ENCODE data around the gene NEK4.
"Not testable (repeated sequence)": the region's sequence is repeated elsewhere in the genome, so short reads cannot be mapped to it uniquely, and the experiment has no call there.

Gene NEK4

DNA sequence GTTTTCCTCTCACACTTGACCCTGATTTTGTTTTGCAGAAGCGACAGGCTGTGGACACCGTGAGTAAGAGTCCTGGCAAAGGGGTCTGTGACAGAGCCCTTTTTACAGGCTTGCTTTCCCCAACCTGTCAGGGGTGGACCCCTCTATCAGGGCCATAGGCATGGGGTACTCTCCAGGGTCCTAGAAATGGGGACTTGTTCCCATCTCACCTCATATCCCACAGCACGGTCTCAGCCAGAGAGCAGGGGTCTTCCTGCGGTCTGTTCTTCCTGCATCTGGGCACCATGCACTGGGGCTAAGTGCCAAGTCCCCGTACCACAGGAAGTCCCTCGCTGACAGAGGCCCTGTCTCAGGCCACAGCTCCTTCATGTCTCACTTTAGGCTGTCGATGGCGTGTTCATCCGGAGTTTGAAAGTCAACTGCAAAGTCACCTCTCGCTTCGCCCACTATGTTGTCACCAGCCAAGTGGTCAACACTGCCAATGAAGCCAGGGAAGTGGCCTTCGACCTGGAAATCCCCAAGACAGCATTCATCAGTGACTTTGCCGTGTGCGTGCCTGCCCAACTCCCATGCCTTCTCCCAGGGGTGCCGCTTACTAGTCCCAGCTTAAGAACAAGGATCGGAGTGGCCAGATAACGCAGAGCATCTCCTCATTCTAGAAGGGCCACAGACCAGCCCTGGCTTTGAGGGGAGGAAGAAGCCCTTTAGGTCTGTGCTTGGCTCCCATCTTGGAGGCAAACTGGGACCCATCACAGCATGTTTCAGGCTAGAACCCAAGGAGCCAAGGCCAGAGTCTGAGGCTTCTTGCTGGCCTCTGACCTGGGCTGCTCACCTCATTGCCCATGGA, 7.4 kb upstream of the NEK4 start:
- no peak for DNase-seq (ENCODE audit: low read depth)

DNA sequence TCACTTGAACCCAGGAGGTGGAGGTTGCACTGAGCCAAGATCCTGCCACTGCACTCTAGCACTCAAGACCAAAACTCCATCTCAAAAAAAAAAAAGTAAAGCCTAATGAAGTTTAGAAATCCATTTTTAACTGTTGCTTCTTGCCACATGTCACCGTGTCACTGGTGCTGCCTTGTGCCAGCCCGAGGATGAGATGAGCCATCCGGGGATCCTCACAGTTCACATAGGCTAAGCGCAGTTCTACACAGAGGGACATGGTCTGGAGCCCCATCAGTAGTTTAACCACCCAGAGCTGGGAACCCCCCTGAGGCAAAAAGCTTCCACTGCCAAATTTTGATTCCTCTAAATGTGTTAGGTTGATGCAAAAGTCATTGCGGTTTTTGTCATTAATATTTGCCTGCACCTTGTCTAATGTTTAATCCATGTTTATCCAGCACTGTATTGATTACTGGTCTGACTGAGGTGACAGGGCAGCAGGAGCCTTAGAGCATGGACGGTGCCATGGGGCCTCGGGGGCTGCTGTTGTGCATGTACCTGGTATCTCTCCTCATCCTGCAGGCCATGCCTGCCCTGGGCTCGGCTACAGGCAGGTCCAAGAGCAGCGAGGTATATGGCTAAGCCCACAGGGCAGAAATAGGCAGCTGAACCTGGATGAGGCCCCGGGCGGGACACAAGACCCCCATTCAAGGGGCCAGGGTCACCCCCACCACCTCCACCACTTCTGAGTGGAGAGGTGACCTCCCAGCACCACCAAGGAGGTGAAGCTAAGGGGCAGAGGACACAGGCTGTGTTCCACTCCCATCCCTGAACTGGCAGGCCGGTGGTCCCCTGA, 6.6 kb upstream of the NEK4 start, which contains the start of gene ITIH1:
Gene ITIH1, plus strand, starts transcription at position 473 of the 832 bp plus-strand sequence. Its CDS starts 17 bp downstream, at position 490.
- DNase-seq (ENCODE audit: low read depth): no peak

DNA sequence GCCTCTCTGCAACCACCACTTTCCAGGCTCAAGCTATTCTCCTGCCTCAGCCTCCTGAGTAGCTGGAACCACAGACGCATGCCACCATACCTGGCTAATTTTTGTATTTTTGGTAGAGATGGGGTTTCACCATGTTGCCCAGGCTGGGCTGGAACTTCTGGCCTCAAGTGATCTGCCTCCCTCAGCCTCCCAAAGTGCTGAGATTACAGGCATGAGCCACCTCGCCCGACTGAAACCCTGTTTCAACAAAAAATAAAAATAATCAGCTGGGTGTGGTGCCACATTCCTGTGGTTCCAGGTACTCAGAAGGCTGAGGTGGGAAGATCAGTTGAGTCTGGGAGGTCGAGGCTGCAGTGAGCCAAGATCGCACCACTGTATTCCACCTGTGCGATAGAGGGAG, 5.7 kb upstream of the NEK4 start:
- DNase-seq (ENCODE audit: low read depth): not testable (repeated sequence)

DNA sequence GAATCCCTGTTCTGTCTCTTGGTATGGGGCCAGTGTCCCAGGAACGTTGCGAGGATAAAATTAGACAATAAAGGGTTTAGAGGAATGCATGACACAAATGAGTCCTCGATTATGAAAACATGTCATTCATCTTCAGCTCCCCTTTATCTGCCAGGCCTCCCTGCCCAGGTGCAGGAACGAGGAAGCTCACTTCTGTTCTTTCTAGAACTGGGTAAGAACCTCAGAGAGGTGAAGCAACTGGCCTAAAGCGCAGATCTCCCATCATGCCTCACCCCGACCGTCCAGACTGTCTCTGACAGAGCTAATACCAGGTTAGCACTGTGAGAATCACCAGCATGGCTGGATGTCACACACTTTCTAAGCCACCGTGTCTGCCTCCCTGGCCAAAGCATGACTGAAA, 5.1 kb upstream of the NEK4 start:
- DNase-seq (ENCODE audit: low read depth): no peak

DNA sequence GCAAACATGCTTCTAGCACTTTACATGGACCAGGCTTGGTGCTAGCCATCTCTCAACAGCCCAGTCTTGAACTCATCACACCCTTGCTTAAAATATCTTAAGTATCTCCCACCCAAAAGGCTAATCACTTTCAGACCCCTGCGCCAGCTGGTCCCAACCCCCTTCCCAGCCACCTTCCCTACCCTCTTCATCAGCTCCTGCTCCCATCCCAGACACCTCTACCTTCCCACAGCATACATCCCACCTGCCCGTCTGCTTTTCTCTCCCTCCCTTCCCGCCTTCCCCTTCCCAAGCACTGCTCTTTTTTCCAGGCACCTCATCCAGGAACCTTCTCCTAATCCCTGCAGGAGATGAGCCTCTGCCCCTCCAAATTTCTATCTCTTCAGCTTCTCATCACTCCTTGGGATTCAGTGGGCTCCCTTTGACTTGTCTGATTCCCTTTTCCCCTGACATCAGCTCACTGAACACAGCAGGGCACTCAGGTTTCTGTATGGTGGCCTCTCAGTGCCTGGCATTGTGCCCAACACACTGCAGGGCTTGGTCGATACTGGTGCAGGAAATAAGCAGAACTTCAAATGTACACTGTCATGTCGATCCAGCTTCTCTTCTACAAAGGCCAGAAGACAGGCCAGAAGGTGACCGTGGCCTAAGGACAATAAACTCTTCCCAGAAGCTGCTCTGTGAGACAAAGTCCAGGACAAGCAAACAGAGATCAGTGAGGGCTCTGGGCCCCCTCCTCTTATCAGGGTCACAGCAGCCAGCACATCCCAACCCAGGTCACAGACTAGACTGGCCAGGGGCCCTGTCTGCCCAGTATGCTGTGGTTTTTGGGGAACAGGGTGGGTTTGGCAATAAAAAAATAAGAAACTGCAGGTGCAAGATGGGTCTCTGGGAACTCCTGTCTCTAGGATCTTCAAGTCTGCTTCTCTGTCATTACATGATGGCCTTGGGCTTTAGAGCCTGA, 4.4 kb upstream of the NEK4 start:
- DNase-seq (ENCODE audit: low read depth): no peak

DNA sequence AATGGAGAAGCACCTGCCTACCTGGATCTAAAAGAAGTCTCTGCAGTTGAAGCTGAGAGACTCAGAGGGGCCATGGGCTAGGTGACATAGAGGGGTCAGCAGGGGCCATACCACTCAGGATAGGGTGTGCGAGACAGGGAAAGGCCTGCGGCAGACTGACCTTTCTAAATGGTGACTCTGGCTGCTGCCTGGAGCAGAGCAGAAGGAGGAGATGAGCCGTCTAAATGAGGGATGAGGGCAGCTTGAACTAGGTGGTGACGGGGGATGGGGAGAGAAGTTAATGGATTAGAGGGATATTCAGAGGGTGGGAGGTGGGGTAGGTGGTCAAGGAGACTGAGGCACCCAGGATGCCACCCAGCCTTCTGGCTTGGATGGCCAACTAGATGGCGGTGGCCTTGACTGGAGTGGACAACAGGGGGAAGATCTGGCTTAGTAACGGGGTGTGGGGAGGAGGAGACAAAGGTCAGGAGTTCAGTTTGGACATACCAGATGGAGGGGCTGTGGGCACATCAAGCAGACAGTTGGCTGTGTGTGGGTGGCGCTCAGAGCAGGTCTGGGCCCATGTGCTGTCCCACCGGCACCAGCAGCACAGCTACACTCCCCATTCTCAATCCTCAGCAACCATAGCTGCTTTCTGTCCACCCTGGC, 3.5 kb upstream of the NEK4 start:
- DNase-seq (ENCODE audit: low read depth): no peak

DNA sequence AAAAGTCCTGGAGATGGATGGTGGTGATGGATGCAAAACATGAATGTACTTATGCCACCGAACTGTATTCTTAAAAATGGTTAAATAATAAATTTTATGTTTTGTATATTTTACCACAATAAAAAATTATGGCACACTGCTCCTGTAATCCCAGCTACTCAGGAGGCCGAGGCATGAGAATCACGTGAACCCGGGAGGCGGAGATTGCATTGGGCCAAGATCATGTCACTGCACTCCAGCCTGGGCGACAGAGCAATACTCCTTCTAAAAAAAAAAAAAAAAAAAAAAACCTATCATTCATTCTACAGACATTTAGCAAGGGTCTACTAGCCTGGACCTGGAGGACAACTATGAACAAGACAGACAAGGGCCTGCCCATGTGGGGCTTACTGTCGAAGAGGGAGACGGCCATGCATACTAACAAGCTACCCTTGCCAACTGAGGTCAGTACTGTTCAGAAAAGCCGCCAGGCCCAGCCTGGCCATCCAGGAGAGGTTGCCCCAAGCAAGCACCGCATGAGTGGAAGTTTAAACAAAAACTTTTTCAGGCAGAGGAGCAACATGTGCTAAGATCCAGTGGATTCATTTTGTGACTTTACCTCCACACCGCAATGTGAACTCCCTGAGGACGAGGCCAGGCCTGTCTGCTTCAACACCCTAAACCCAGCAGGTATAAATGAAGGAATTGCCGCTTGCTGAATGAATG, 2.8 kb upstream of the NEK4 start:
- no peak for DNase-seq (ENCODE audit: low read depth)

DNA sequence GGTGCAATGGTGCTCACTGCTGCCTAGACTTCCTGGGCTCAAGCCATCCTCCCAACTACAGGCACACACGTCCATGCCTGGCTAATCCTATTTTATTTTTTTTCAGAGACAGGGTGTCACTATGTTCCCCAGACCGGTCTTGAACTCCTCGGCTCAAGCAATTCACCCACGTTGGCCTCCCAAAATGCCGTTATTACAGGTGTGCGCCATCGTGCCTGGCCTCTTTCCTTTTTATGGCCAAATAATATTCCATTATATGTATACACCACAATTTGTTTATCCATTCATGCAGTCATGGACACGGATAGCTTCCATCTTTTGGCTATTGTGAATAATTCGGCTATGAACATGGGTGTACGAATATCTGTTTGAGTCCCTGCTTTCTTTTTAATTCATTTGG, 962 bp upstream of the NEK4 start:
- no peak for DNase-seq (ENCODE audit: low read depth)

DNA sequence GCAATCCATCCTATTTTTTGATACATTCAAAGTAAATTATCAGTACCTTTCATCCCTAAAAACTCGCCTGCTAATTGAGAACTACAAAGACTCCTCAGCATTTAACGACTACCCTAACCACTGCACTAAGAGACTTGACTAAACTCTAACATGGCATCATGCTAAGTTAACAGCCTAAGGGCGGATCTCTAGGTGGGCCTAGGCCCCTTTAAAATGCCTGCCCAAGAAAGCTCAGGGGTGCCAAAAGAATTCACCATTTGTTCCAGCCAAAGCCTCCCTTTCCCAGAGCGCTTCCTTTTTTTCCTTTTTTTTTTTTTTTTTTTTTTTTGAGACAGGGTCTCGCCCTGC, 568 bp upstream of the NEK4 start:
- no peak for DNase-seq (ENCODE audit: low read depth)

DNA sequence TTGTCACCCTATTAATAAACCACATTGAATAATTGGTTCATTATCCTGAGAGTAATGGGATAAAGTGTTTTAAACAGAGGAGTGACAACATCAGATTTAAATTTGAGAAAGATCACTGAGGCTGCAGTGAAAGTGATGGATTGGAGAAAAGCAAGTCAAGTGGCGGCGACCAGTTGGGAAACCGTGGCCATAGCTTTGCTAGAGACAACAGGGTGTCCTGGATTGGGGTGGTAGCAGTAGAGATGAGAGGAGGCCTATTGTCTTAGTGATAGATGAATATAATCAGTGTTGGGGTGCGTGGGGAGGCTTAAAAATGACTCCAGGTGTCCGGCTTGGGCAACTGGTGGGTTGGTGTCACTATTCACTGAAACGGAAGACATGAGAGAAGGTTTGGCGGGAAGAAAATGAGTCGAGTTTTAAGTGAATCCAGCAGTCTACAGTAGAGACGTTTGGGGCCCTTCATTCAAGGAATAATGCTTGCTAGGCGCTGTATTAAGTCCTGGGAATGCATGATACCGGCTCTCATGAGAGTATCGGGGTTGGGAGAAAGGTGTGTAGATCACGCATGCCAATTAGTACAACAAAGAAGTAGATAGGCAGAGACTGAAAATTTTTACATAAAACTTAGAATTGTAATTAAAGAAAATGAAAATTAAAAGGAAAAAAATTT, 819 bp downstream of the NEK4 start:
- no peak for DNase-seq (ENCODE audit: low read depth)

DNA sequence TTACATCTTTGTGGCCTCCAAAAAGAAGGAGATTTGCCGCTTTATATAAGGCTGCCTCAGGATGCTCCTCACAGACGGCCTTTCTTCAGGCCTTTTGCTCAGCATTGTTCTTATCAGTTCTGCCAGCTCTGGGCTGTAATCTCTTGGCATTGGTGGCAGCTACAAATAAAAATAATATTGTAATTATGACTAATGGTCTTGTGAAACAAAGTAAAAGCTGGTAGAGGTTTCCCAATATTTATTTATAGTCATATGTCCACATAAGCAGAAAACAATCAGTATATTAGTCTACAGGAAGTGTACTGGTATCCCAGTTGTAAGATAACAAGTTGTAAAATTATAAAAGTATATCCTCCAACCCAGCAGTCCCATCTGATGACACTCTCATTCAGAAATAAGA, 7.3 kb downstream of the NEK4 start:
- DNase-seq (ENCODE audit: low read depth): no peak

DNA sequence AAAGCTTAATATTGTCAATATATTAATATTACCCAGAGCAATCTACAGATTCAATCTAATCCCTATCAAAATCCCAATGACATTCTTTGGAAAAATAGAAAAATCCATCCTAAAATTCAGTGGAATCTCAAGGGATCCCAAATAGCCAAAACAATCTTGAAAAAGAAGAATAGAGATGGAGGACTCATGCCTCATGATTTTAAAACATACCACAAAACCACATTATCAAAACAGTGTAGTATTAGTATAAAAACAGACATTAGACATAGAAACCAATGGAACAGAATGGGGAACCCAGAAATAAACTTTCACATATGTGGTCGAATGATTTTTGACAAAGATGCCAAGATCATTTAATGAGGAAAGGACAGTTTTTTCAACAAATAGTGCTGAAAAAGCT, 14.6 kb downstream of the NEK4 start:
- no peak for DNase-seq (ENCODE audit: low read depth)

DNA sequence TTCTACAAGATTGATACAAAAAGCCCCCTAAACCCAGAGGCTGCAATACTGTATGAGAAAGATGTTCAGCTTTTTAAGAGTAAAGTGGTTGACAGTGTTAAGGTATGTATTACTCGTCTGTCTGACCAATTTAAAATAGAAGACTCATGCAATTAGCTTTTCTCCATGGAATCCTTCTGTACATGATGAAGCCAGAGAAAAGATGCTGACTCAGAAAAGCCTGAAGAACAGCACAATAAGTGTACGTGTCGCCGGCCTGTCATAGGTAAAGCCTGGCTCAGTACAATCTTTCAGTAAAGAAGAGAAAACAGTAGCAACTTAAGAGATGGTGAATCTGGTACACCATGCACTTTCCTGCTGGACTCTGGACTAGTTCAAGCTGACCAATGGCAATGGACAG, 16.4 kb downstream of the NEK4 start:
- no peak for DNase-seq (ENCODE audit: low read depth)

DNA sequence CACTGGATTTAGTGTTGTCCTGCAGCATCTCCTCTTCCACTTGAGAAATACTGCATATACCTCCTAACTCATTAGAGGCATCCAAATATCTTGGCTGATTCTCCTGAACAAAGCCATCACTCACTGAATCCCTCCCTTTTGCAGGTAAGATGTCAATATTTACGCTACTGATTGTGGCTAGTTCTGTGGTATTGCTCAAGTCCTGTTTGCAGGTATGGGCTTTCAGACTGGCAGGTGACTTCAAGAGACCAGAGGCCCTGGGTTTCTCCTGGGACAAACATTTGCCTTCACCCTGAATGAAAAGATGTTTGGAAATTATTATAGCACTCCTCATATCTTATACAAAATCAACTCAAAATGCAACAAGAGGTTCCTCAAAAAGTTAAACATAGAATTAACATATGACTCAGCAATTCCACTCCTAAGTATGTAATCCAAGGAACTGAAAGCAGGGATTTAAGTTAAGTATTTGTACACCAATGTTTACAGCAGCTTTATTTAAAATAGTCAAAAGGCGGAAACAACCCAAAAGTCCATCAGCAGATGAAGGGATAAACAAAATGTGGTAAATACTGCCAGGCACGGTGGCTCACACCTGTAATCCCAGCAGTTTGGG, 18.6 kb downstream of the NEK4 start:
- no peak for DNase-seq (ENCODE audit: low read depth)

DNA sequence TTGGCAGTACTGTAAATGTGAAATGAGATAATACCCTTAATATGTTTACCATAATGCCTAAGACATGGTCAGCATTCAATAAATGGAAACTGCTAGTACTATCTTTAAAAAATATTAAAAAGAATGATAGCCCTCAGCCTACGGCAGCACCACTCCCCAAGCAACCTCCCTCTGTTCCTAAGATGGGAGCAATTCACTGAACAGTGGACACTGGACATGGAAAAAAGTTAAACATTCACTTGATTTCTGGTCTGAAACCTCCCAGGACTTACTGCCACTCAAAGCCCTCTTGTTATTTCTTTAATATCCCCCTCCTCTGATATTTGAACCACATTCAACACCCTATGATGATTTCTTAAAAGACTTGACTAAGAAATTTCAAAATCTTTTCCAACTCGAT, 27.0 kb downstream of the NEK4 start:
- no peak for DNase-seq (ENCODE audit: low read depth)

DNA sequence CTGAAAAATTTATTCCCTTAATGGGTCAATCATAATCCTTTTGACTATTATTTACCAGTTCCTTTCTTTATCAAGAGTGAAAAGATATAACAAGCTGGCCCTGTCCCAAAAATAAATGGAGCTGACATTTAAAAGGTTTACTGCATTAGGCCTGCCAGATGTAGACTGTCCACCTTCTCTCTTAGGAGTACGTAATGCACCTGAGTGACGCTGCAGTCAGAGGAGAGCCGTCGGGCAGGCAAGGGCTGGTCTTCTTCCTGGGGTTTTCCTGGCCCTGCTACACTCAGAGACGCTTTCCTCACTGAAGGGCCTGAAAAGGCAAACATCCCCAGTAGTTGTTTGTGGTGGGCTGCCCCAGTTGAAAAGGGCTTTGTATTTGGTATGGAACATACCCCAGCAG, 27.6 kb downstream of the NEK4 start:
- no peak for DNase-seq (ENCODE audit: low read depth)

DNA sequence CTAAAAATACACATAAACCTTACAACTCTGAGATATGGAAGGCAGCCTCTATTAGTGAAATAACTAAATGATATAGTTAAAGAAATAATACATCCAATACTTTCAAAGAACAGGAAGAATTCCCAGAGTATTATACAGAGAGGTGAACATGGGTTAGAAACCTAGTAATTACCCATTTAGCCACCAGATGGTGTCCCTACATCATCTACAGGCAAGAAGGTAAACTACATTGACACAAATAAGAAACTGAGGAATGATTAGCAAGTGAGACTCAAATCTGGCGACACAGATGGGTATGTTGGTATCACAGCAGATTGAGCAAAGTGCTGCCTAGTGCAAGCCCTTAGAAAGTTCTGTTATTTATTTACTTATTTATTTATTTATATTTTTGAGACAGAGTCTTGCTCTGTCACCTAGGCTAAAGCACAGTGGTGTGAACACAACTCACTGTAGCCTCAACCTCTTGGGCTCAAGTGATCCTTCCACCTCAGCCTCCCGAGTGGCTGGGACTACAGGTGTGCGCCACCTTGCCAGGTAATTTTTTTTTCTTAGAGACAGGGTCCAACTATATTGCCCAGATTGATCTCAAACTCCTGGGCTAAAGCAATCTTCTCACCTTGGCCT, 28.2 kb downstream of the NEK4 start:
- DNase-seq (ENCODE audit: low read depth): peak; percentile 15

DNA sequence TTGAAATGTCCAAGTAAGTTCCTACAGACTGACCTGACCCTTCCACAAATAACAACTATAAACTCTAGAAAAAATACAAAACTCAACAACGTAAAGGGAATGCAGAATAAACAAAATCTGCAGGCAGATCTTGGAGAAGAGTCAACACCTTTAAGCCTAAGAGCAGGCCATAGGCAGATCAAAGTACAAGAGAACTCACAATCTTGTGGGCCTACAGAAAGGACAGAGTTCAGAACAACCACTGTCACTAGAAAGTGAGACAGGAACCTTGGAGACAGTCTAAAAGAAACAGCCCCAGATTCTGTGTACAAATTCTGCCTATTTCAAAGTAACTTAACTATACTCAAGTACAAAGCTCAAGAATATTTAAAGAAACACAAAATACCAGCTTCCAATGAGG, 31.0 kb downstream of the NEK4 start:
- no peak for DNase-seq (ENCODE audit: low read depth)

DNA sequence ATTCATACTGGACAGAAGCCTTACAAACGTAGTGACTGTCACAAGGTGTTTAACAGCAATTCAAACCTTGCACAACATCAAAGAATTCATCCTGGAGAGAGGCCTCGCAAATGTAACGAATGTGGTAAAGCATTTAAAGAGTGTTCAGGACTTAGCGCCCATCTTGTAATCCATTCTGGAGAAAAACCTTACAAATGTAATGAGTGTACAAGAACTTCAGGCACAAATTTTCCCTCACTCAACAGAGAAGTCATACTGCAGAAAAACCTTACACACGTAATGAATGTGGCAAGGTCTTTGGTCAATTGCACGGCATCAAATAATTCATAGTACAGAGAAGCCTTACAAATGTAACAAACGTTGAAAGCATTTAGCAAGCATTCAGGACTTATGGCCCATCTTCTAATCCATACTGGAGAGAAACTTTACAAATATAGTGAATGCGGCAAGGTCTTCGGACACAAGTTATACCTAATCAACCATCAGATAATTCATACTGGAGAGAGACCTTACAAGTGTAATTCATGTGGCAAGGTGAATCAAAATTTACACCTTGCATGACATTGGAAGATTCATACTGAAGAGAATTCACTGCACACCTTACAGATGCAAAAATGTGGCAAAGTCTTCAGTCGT, 37.4 kb downstream of the NEK4 start:
- no peak for DNase-seq (ENCODE audit: low read depth)

Data from HS-27A (cell line).